Upper lobe of left lung (tissue), 6 donors: ENCODE data around the gene SLC25A41. TPM values are rescaled to one million over a fixed set of nuclear protein-coding genes. Genes with fewer than 3 reads are reported as not detected.

Experiments used
- ATAC-seq, 2 donors: fragments of 200-7000 bp; cut with Tn5 transposase; one replicate each; pipeline ENCODE4 v1.9.1; 2022; ENCODE audit warnings: mild to moderate bottlenecking in 2 of 2, moderate library complexity in 2 of 2; ENCODE audit not compliant: low FRiP score in 2 of 2
- DNase-seq, 2 donors: peaks; one replicate each; pipeline ENCODE4 v3.0.0-alpha.2; 2019 to 2020
- H3K27ac ChIP-seq, 4 donors: fragments of 200-600 bp; sonication (generic); one replicate each; pipeline ENCODE4 v1.5.1; 2016 to 2019
- H3K27me3 ChIP-seq, 4 donors: fragments of 200-600 bp; sonication (generic); one replicate each; pipeline ENCODE4 v1.5.1; 2017 to 2019
- H3K36me3 ChIP-seq, 4 donors: fragments of 200-600 bp; sonication (generic); one replicate each; pipeline ENCODE4 v1.5.1; 2016 to 2019
- H3K4me1 ChIP-seq, 4 donors: fragments of 200-600 bp; sonication (generic); one replicate each; pipeline ENCODE4 v1.5.1; 2018 to 2019
- H3K4me3 ChIP-seq, 4 donors: fragments of 200-600 bp; sonication (generic); one replicate each; pipeline ENCODE4 v1.5.1; 2017 to 2019; ENCODE audit warnings: mild to moderate bottlenecking in 2 of 4, moderate library complexity in 1 of 4
- H3K9me3 ChIP-seq, 4 donors: fragments of 200-600 bp; sonication (generic); one replicate each; pipeline ENCODE4 v1.5.1; 2018 to 2019
- CTCF ChIP-seq, 6 experiments: fragments of 450-650 bp in 4 of 6; fragments of 200-600 bp in 2 of 6; sonication (generic) in 2 of 6; IDR thresholded peaks; one replicate each; pipeline ENCODE4 v1.5.1; 2016 to 2019; ENCODE audit warnings: antibody characterized with exemption in 6 of 6
- EP300 ChIP-seq, 4 donors: sonication (generic); formaldehyde crosslinking; IDR thresholded peaks; one replicate each; pipeline ENCODE4 v1.5.1; 2017; ENCODE audit warnings: antibody characterized with exemption in 4 of 4, control low read depth in 2 of 4
- POLR2A ChIP-seq, 4 donors: fragments of 450-650 bp; IDR thresholded peaks; one replicate each; pipeline ENCODE4 v1.5.1; 2016 to 2017; ENCODE audit warnings: antibody characterized with exemption in 4 of 4, mild to moderate bottlenecking in 2 of 4
- POLR2AphosphoS5 ChIP-seq, 2 donors: sonication (generic); formaldehyde crosslinking; IDR thresholded peaks; one replicate each; pipeline ENCODE4 v1.5.1; 2017; ENCODE audit warnings: antibody characterized with exemption in 2 of 2
- WGBS, 2 donors: methylation state at CpG; one replicate each; pipeline ENCODE4 v1.1.5; 2017 to 2018; 5-methylcytosine and 5-hydroxymethylcytosine counted together
- total RNA-seq, 6 donors: library from RNA; depleted of rRNA in 4 of 6; stranded (reverse); fragments of >200 nt in 4 of 6; gene quantifications; one replicate each; pipeline versions ENCODE4 v1.1.0 to v1.2.1, GENCODE V29; 2016 to 2021
- donor health status: DM: no; HTN: no; CAD: no; lungs with moderate emphysema.
- donor health status: DM: no; HTN: yes; CAD: no; lungs with severe emphysema.

SLC25A41 gene
- total RNA-seq, 6 donors from 2014 or later, result 0.24 to 0.49 TPM; not detected in 4

DNA sequence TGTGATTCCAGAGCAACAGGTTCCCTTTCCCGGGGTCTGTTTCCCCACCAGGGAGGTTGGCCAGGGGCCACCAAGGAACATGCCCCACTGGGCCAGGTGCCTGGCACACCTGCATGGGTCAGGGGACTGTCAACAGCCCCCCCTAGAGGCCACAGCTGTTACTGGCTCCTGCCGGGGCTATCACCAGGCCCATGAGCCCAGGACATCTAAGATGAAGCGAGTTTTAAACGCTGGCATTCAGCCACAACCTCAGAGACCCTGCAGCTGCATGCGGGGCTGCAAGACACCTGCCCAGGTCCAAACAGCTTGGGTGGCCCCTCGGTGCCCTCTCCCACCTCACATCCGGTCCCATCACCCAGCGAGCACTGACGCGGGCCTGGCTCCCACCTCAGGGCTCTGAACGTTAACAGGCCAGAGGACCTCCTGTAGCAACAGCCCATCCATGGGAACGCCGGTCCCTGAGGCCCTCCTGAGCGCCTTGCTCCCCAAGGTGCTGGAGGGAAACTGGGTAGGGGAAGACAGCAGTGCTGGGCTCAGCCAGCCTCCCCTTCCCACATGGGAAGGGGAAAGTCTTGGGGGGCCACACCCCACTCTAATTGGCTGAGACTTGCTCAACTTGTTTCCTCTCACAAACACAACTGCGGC lies 21.0 kb downstream of the SLC25A41 start:
- peaks cover 32 to 42% (median 37%) of the 10 kb centered on the region in 4 donors for H3K36me3 ChIP-seq
- peak; percentile 49 to 59 for ATAC-seq
- H3K4me3 ChIP-seq, result no peak overlapping the region
- H3K27ac ChIP-seq, result peak overlapping the region in 1 of 4 donors; percentile 55
- no peaks in the 10 kb centered on the region for H3K9me3 ChIP-seq
- 52 to 57% methylated on average over 6 to 15 of the region's 15 CpGs for WGBS, 2 donors
- DNase-seq, result peak in 1 of 2 donors; percentile 35
- H3K4me1 ChIP-seq, result peaks cover 0 to 10% (median 4%) of the 10 kb centered on the region in 4 donors
- no peak for TF ChIP-seq EP300 (IDR thresholded peaks at IDR 0.05)
- TF ChIP-seq POLR2A (IDR thresholded peaks at IDR 0.05), result no peak
- peak in 5 of 6 experiments; percentile 25 to 58 (median 42) for TF ChIP-seq CTCF (IDR thresholded peaks at IDR 0.05)
- TF ChIP-seq POLR2AphosphoS5 (IDR thresholded peaks at IDR 0.05), result no peak
- H3K27me3 ChIP-seq, result no peaks in the 10 kb centered on the region

DNA sequence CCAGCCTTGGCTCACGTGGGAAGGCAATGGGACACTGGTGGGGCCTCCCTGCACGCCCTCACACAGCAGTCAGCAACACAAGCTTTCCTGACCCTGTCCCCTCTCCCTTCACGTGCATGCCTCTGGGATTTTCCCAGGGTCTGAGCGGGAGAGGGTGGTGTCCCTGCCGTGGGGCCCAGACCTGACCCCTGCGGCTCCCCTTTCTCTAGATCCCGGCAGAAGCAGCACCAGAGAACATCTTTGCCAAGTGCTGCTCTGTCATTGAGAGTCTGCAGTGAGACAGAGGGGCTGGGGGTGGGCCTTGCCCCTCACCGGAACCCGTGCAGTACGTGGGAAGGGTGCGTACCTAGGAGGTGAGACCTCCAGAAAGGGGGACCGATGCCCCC lies 21.5 kb downstream of the SLC25A41 start:
- Histone ChIP-seq H3K9me3 (no peaks in the 10 kb centered on the region), H3K27me3 (no peaks in the 10 kb centered on the region), H3K4me1 (peaks cover 0 to 10% (median 4%) of the 10 kb centered on the region in 4 donors), H3K27ac (no peak overlapping the region), H3K36me3 (peaks cover 27 to 37% (median 32%) of the 10 kb centered on the region in 4 donors), H3K4me3 (no peak overlapping the region)
- ATAC-seq (peak in 1 of 2 donors; percentile 32), DNase-seq (no peak)
- no peak for TF ChIP-seq POLR2A (IDR thresholded peaks at IDR 0.05)
- 81 to 87% methylated on average over 7 to 12 of the region's 12 CpGs for whole genome bisulfite sequencing, 2 donors

GRCh38 chr19:6409346-6409745 lies 24.2 kb downstream of the SLC25A41 start:
- no peak overlapping the region for H3K4me3 ChIP-seq
- H3K9me3 ChIP-seq, result no peaks in the 10 kb centered on the region
- 93 to 98% methylated on average over 6 of the region's 6 CpGs for WGBS, 2 donors
- ATAC-seq (no peak), DNase-seq (no peak)
- no peaks in the 10 kb centered on the region for H3K27me3 ChIP-seq
- H3K4me1 ChIP-seq, result peaks cover 0 to 10% (median 4%) of the 10 kb centered on the region in 4 donors
- no peak for TF ChIP-seq EP300 (IDR thresholded peaks at IDR 0.05)
- H3K27ac ChIP-seq, result no peak overlapping the region
- H3K36me3 ChIP-seq, result peaks cover 1 to 10% (median 4%) of the 10 kb centered on the region in 4 donors

DNA sequence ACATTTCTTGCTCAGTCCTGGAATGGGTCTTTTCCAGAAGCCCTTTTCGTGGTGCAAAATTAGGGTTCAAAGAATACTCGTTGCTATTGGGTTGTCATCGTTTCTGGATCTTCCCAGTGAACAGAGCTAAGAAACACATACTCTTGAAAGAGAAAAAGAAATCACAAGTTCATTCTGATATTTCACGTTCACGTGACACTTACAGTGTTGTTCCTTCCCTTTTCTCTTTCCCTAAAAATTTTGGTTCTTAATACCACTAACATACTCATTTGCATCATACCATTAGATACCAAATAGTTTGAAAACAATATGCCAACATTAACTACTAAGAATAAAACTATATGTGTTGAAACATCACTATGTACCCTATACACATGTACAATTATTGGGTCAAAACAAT lies 27.2 kb downstream of the SLC25A41 start:
- Histone ChIP-seq H3K27ac (no peak overlapping the region), H3K9me3 (no peaks in the 10 kb centered on the region), H3K4me1 (no peaks in the 10 kb centered on the region), H3K36me3 (no peaks in the 10 kb centered on the region), H3K27me3 (no peaks in the 10 kb centered on the region), H3K4me3 (no peak overlapping the region)
- DNase-seq (no peak), ATAC-seq (no peak)
- WGBS, 2 donors, result 72 to 84% methylated on average over 5 of the region's 5 CpGs
- TF ChIP-seq POLR2A (IDR thresholded peaks at IDR 0.05), result no peak
- no peak for TF ChIP-seq POLR2AphosphoS5 (IDR thresholded peaks at IDR 0.05)
- no peak for TF ChIP-seq CTCF (IDR thresholded peaks at IDR 0.05)
- no peak for TF ChIP-seq EP300 (IDR thresholded peaks at IDR 0.05)

GRCh38 chr19:6402837-6403608 lies 30.5 kb downstream of the SLC25A41 start:
- TF ChIP-seq POLR2A (IDR thresholded peaks at IDR 0.05), result no peak
- TF ChIP-seq POLR2AphosphoS5 (IDR thresholded peaks at IDR 0.05), result no peak
- no peak for TF ChIP-seq CTCF (IDR thresholded peaks at IDR 0.05)
- TF ChIP-seq EP300 (IDR thresholded peaks at IDR 0.05), result no peak
- Histone ChIP-seq H3K4me1 (no peaks in the 10 kb centered on the region), H3K36me3 (no peaks in the 10 kb centered on the region), H3K4me3 (no peak overlapping the region), H3K9me3 (no peaks in the 10 kb centered on the region), H3K27ac (no peak overlapping the region), H3K27me3 (no peaks in the 10 kb centered on the region)
- no peak for ATAC-seq
- DNase-seq, result no peak
- WGBS, 2 donors, result 71 to 75% methylated on average over 22 of the region's 22 CpGs
